Esophagus (tissue), 2 donors: ENCODE results near the gene AHCYL1. TPM values are rescaled to one million over a fixed set of nuclear protein-coding genes. Genes with fewer than 3 reads are reported as not detected.

Experiments used
- H3K27ac ChIP-seq, 2 donors: one replicate each; pipeline ENCODE4 v1.5.1; 2013; ENCODE audit warnings: low read depth in 2 of 2, mild to moderate bottlenecking in 2 of 2, inconsistent platforms in 1 of 2, low read length in 1 of 2, moderate library complexity in 1 of 2
- H3K27me3 ChIP-seq, 2 donors: one replicate each; pipeline ENCODE4 v1.6.1; 2013; ENCODE audit warnings: low read length in 2 of 2, control low read depth in 1 of 2, mild to moderate bottlenecking in 1 of 2; ENCODE audit not compliant: insufficient read depth in 2 of 2, control insufficient read depth in 1 of 2
- H3K36me3 ChIP-seq, 2 donors: one replicate each; pipeline ENCODE4 v1.6.1; 2013; ENCODE audit warnings: low read length in 1 of 2; ENCODE audit not compliant: control insufficient read depth in 2 of 2, insufficient read depth in 2 of 2
- H3K4me1 ChIP-seq, 2 donors: one replicate each; pipeline ENCODE4 v1.6.1; 2013; ENCODE audit warnings: low read length in 1 of 2; ENCODE audit not compliant: control insufficient read depth in 2 of 2, insufficient read depth in 2 of 2
- H3K4me3 ChIP-seq, 2 donors: one replicate each; pipeline ENCODE4 v1.5.1; 2013; ENCODE audit warnings: low read length in 2 of 2, mild to moderate bottlenecking in 2 of 2, low read depth in 1 of 2, moderate library complexity in 1 of 2
- H3K9me3 ChIP-seq, 2 donors: one replicate each; pipeline ENCODE4 v1.6.1; 2013; ENCODE audit warnings: mild to moderate bottlenecking in 2 of 2, low read depth in 1 of 2, low read length in 1 of 2, moderate library complexity in 1 of 2; ENCODE audit not compliant: control insufficient read depth in 2 of 2, insufficient read depth in 1 of 2
- WGBS, 2 donors: extraction: QIAGEN DNeasy Blood & Tissue Kit; methylation state at CpG; one replicate each; pipeline ENCODE4 v1.1.7; 2013; 5-methylcytosine and 5-hydroxymethylcytosine counted together
- polyA plus RNA-seq, 2 donors: library from polyadenylated mRNA; stranded (reverse); fragments of 200-250 nt; gene quantifications; one replicate each; pipeline ENCODE4 v1.2.3, GENCODE V29; 2013
- donor health status: healthy with polysubstance abuse.
- donor health status: Bipolar disorder and iron deficiency.

Gene AHCYL1
- polyA plus RNA-seq, 2 donors: 22.6 to 34.7 TPM

DNA sequence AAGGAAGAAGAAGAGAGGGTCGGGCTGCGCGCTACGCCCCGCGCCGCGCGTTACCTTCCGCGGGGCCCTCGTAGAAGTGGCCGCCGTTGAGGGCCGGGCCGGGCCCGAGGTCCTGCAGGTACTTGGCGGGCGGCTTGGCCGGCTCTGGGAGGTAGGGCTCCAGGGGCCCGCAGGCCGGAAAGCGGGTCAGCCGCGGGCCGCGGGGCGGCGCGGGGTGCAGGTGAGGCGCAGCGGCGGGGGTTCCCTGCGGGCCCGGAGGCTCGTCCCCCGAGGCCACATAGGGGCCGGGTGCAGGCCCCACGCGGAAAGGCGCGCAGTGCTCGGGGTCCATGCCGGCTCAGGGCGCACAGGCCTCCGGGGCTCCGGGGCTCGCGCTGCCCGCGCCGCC is 85.7 kb downstream of the AHCYL1 start:
- peaks cover 7 to 12% of the 10 kb centered on the region in 2 donors for H3K9me3 ChIP-seq
- peak overlapping the region in 1 of 2 donors; percentile 18 for H3K4me3 ChIP-seq
- no peaks in the 10 kb centered on the region for H3K36me3 ChIP-seq
- peaks cover 7 to 9% of the 10 kb centered on the region in 2 donors for H3K4me1 ChIP-seq
- WGBS, 2 donors: 5 to 8% methylated on average over 28 to 52 of the region's 52 CpGs
- H3K27ac ChIP-seq: no peak overlapping the region
- peaks cover 7 to 40% of the 10 kb centered on the region in 2 donors for H3K27me3 ChIP-seq

DNA sequence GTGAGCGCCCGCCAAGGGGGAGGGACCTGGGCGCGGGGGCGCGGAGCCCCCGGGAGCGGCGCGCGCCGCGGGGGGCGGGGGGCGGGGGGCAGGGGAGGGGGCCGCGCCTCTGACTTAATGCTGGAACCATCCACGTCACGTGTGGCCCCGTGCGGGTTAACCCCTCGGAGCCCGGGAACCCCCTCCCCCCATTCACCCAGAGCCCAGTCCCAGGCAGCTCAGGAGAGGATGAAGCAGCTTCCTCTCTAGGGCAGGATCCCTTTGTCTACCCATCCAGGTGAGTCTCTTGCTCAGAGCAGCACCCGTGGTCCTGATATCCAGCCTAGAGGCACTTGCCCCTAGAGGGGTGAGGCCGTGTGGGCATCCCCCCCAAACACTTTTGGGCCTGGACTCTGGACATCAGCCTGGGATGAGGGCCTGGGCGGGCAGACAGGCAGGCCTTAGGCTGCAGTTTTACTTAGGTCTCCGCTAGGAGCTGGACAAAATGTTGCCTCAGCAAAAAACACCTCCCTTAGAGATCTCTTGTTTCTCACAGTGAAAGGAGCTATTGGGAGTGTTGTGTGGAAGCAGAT is 86.2 kb downstream of the AHCYL1 start, which contains the start of gene ALX3:
Gene ALX3, minus strand, starts transcription at position 2 of the 572 bp plus-strand sequence. CDS start 60 bp downstream, outside the sequence.
- no peak within 1 kb of the TSS for H3K27ac ChIP-seq
- WGBS, 2 donors: 11 to 30% methylated on average over 10 to 27 of the region's 27 CpGs
- H3K4me1 ChIP-seq: peaks cover 7 to 9% of the 10 kb centered on the region in 2 donors
- peaks cover 7 to 12% of the 10 kb centered on the region in 2 donors for H3K9me3 ChIP-seq
- H3K27me3 ChIP-seq: peaks cover 7 to 40% of the 10 kb centered on the region in 2 donors
- no peaks in the 10 kb centered on the region for H3K36me3 ChIP-seq
- peak within 1 kb of the TSS in 1 of 2 donors; percentile 18 for H3K4me3 ChIP-seq

Other genes with a start within 250 kb of the AHCYL1 start
- 100 to 1,000 TPM in 1 of 2 donors, 10 to 100 TPM in 1; 77.5 to 106 TPM for gene GSTM3, start 243.7 kb upstream of the AHCYL1 start, polyA plus RNA-seq
- under 1 TPM; 0.10 to 0.28 TPM for gene EPS8L3, start 220.8 kb upstream of the AHCYL1 start, polyA plus RNA-seq
- 1 to 10 TPM; 5.6 to 5.7 TPM for gene CSF1, start 73.9 kb upstream of the AHCYL1 start, polyA plus RNA-seq
- gene STRIP1, start 49.9 kb downstream of the AHCYL1 start, polyA plus RNA-seq: 10 to 100 TPM; 12.3 to 14.0 TPM
- under 1 TPM; 0.04 to 0.06 TPM for gene ALX3, start 85.9 kb downstream of the AHCYL1 start, polyA plus RNA-seq
- not detected for gene UBL4B, start 127.7 kb downstream of the AHCYL1 start, polyA plus RNA-seq
- under 1 TPM; 0.08 to 0.19 TPM for gene SLC6A17, start 165.7 kb downstream of the AHCYL1 start, polyA plus RNA-seq
- gene KCNC4, start 225.5 kb downstream of the AHCYL1 start, polyA plus RNA-seq: 1 to 10 TPM; 1.8 to 1.9 TPM